Measurements from ENCODE around the gene AK5.

DNA sequence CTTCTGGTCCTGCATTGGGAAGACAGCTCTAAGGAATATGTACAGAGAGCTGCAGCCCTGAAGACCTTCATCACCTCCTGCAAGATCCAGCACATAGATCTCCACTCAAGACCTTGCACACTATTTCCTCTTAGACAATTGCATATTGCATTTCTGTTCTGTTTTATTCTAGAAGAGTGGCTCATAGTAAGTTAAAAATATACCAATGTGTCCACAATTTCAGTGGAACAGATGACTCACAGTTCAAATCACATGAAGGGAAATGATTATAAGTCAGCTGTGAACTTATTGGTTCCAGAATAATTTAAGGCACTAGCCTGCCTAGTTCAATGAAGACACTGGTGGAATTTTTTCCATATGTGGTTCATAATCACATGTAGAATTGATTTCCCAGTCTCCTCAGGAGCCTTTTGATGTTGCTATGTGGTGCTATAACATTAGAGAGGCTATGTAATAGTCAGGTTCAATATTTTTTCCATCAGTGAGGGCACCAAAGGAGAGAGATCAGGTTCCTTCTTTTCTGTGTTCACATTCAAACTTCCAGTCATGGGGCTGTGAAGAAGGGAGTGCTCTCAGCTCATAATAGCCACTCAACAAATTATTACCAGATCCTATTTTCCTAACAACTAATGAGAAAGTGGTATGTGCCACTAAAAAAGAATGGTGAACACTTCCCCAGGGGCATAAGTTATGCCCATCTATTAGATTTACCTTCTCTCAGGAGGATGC is 9.8 kb upstream of the AK5 start:
- TF ChIP-seq EZH2phosphoT487 (IDR thresholded peaks at IDR 0.05; ENCODE audit: borderline replicate concordance, low read length): no peak
- TF ChIP-seq, protein P1, sequence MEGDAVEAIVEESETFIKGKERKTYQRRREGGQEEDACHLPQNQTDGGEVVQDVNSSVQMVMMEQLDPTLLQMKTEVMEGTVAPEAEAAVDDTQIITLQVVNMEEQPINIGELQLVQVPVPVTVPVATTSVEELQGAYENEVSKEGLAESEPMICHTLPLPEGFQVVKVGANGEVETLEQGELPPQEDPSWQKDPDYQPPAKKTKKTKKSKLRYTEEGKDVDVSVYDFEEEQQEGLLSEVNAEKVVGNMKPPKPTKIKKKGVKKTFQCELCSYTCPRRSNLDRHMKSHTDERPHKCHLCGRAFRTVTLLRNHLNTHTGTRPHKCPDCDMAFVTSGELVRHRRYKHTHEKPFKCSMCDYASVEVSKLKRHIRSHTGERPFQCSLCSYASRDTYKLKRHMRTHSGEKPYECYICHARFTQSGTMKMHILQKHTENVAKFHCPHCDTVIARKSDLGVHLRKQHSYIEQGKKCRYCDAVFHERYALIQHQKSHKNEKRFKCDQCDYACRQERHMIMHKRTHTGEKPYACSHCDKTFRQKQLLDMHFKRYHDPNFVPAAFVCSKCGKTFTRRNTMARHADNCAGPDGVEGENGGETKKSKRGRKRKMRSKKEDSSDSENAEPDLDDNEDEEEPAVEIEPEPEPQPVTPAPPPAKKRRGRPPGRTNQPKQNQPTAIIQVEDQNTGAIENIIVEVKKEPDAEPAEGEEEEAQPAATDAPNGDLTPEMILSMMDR (IDR thresholded peaks at IDR 0.05; ENCODE audit: low read depth, low read length, poor library complexity, severe bottlenecking): no peak
